ENCODE results near the gene DPAGT1.

DNA sequence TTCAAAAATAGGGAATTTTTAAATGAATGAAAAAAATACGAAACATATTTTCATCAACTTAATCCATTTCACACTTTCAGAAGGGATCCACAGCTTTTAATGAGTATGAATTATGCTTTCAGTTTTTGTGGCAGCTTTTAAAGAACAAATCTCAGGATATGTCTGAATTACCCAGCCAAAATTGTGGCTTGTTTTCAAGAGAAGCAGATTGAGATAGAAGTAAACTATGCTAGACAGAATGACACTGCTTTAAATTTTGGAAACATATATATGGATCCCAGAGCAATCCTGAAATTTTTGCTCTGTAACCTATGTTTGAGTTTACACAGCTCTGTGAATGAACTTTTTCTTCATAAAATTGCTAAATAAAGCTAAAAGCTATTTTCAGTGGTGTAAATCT lies 17.3 kb upstream of the DPAGT1 start:
- TF ChIP-seq, protein P1, sequence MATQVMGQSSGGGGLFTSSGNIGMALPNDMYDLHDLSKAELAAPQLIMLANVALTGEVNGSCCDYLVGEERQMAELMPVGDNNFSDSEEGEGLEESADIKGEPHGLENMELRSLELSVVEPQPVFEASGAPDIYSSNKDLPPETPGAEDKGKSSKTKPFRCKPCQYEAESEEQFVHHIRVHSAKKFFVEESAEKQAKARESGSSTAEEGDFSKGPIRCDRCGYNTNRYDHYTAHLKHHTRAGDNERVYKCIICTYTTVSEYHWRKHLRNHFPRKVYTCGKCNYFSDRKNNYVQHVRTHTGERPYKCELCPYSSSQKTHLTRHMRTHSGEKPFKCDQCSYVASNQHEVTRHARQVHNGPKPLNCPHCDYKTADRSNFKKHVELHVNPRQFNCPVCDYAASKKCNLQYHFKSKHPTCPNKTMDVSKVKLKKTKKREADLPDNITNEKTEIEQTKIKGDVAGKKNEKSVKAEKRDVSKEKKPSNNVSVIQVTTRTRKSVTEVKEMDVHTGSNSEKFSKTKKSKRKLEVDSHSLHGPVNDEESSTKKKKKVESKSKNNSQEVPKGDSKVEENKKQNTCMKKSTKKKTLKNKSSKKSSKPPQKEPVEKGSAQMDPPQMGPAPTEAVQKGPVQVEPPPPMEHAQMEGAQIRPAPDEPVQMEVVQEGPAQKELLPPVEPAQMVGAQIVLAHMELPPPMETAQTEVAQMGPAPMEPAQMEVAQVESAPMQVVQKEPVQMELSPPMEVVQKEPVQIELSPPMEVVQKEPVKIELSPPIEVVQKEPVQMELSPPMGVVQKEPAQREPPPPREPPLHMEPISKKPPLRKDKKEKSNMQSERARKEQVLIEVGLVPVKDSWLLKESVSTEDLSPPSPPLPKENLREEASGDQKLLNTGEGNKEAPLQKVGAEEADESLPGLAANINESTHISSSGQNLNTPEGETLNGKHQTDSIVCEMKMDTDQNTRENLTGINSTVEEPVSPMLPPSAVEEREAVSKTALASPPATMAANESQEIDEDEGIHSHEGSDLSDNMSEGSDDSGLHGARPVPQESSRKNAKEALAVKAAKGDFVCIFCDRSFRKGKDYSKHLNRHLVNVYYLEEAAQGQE (tag by site-specific recombination; IDR thresholded peaks at IDR 0.05): no peak
- TF ChIP-seq, protein P2, sequence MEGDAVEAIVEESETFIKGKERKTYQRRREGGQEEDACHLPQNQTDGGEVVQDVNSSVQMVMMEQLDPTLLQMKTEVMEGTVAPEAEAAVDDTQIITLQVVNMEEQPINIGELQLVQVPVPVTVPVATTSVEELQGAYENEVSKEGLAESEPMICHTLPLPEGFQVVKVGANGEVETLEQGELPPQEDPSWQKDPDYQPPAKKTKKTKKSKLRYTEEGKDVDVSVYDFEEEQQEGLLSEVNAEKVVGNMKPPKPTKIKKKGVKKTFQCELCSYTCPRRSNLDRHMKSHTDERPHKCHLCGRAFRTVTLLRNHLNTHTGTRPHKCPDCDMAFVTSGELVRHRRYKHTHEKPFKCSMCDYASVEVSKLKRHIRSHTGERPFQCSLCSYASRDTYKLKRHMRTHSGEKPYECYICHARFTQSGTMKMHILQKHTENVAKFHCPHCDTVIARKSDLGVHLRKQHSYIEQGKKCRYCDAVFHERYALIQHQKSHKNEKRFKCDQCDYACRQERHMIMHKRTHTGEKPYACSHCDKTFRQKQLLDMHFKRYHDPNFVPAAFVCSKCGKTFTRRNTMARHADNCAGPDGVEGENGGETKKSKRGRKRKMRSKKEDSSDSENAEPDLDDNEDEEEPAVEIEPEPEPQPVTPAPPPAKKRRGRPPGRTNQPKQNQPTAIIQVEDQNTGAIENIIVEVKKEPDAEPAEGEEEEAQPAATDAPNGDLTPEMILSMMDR (tag by site-specific recombination; IDR thresholded peaks at IDR 0.05): no peak
